Astrocyte (in vitro differentiated cells and primary cell): ENCODE measurements around the gene DLK2.

Experiments used
- EZH2 ChIP-seq: IDR thresholded peaks from 2 replicates; pipeline ENCODE4 v1.6.1; 2012; ENCODE audit warnings: mild to moderate bottlenecking, low read length, inconsistent platforms; ENCODE audit not compliant: insufficient read depth
- TF ChIP-seq, protein P1 (sequence below): IDR thresholded peaks from 2 replicates; pipeline ENCODE4 v1.5.1; 2011; ENCODE audit warnings: low read depth, mild to moderate bottlenecking, inconsistent platforms, low read length, moderate library complexity; ENCODE audit not compliant: insufficient read depth

DNA sequence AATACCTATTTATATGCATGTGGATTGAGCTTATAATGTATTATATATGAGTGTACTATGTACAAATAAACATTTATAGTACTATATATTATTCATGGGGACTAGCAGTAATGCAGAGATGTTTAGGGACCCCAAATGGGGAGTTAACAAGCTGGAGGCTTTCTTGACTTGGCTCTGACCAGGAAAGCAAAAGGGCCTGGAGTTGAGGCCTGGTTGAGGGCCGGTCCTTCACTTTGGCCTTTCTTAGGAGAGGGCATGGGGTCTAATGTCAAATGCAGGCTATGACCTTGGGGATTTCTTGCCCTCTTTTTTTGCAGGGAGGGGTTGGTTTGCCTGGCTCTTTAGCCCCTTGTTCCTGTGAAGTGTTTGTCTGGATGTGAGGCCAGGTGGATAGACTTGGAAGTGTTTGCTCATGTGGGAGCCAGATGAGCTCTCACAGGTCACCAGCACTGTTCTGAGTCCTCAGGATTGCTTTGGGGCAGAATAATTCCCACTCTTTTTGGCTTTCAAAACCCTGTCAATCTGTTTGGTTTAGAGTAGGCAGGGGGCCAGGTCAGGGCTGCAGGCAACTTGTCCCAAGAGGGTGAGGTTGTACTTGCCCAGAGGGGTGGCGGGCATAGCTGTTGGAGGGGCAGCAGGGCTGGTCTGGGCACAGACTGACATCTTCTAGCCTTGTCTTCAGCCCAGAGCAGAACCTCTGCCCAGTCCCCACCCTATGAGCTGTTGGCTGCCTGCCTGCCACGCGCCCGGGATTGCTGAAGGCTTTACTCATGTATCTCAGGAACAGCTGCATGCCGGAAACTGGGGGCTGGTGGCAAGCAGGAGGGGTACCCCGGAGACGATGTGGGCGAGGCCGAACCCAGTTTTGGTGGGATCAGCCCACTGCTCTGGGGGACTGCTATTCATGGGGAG is 36.7 kb upstream of the DLK2 start:
- TF ChIP-seq, protein P1, sequence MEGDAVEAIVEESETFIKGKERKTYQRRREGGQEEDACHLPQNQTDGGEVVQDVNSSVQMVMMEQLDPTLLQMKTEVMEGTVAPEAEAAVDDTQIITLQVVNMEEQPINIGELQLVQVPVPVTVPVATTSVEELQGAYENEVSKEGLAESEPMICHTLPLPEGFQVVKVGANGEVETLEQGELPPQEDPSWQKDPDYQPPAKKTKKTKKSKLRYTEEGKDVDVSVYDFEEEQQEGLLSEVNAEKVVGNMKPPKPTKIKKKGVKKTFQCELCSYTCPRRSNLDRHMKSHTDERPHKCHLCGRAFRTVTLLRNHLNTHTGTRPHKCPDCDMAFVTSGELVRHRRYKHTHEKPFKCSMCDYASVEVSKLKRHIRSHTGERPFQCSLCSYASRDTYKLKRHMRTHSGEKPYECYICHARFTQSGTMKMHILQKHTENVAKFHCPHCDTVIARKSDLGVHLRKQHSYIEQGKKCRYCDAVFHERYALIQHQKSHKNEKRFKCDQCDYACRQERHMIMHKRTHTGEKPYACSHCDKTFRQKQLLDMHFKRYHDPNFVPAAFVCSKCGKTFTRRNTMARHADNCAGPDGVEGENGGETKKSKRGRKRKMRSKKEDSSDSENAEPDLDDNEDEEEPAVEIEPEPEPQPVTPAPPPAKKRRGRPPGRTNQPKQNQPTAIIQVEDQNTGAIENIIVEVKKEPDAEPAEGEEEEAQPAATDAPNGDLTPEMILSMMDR, result no peak
- no peak for TF ChIP-seq EZH2
